ENCODE measurements around the gene GNAI2.
"Not testable (repeated sequence)": the region's sequence is repeated elsewhere in the genome, so short reads cannot be mapped to it uniquely, and the experiment has no call there.

Gene GNAI2

DNA sequence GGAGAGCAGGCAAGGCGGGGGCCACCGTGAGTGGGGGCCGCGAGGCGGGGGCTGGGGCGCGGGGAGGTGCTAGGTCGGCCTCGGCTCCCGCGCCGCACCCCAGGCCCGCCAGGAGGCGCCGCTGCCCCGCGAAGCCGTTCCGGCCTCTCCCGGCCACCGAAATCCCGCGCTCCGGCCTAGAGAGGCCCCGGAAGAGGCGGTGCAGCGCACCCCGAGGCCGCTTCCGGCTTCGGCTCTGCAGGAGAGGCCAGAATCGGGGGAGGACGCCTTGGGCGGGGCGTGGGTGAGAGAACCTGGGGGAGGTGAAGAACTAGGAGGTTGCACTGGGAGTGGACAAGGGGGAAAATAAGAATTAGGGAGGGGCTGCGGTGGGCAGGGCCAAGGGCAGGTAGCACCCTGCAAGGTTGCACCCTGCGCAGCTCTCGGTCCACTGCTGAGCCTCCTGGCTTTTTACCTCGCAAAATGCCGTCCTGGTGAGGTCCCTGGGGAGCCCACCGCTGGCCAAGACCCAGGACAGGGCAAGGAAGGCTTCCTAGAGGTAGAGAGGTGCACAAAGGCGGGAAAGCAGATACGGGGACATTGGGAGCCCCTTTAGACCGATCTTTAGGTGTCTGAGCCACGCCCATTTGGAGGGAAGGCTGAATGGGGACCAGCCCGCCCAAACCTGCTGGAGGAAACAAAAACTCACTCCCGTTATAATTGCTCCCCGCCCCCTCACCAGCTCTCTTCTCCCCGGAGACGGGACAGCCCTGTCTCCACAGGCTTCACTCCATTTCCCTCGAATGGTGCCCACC lies 8.4 kb upstream of the GNAI2 start:
- DNase-seq: peak; percentile 81

GRCh38 chr3:50228184-50228763 lies 7.7 kb upstream of the GNAI2 start:
- DNase-seq: not testable (repeated sequence)

- no peak for DNase-seq
Measured at GRCh38 chr3:50229490-50229889, 6.5 kb upstream of the GNAI2 start.

GRCh38 chr3:50230104-50230793 lies 5.8 kb upstream of the GNAI2 start:
- no peak for DNase-seq

DNA sequence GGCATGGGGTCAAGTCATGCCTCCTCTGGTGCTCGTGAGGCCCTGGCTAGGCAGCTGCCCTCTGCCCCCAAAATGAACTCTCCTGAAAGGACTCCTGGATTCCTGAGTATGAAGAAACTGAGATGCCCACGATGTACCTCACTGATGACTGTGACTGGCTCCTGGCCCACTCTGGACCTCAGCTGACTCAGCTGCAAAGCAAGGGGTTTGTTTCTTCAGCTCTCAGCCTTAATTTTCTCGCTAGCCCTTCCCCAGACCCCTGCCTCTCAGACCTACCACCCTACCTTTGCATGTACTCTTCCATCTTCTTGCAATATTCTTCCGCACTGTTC lies 5.2 kb upstream of the GNAI2 start:
- no peak for DNase-seq

GRCh38 chr3:50231581-50231980 lies 4.4 kb upstream of the GNAI2 start:
- no peak for DNase-seq

DNA sequence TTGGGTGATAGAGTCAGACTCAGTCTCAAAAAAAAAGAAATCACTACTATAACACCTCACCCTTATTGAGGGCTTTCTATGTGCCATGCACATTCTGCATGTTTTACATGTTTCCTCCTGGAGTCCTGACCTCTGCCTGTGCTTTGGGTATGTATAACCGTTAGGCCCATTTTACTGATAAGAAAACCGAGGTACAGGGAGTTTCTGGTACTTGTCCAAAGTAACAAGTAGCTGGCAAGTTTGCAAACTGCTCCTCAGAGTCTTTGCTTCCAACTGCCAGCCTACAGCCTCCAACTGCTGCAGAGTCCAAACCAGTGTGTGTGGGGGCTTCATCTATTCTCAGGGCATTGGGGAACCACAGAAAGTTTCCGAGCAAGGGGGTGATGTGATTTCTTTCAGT lies 3.7 kb upstream of the GNAI2 start:
- DNase-seq: no peak

GRCh38 chr3:50233176-50233575 lies 2.8 kb upstream of the GNAI2 start:
- no peak for DNase-seq

- no peak for DNase-seq
Measured at GRCh38 chr3:50236484-50237132, 604 bp downstream of the GNAI2 start.

- no peak for DNase-seq
Measured at GRCh38 chr3:50237133-50237651, 1.2 kb downstream of the GNAI2 start.

DNA sequence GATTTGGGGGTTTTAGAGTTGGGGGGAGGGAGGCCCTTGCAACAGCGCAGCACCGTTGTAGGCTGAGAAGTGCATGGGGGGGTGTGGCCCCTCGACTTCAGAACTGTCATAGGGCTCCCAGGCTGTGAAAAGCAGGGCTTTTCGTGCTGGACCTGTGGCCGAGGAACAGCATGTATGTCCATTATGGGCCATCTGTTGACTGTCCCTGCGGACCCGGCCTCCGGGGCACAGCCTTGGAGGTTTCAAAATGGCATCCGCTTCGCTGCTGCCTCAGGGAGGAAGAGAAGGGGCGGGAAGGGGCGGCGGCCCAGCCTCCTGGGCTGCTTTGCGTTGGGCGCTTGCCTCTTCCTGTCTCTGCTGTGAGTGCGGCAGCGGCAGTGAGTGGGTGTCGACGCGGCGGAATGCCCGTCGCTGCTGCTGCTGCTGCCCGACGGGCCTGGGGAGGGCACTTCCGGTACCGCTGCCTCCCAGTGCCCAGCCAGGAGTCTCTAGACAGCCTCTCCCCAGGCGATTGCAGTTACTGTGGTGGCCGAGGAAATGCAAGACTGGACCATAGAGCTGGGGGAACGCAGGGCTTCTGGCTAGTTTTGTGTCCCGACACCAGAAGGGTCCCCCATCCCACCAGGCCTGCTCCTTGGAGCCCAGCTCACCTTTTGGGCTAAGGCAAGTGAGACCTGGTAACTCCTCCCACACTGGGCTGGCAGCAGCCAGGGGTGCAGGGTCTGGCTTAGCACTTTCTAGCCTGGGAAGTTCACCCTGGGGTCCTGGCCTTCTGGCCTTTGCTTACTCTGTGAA lies 1.9 kb downstream of the GNAI2 start:
- DNase-seq: peak; percentile 73

- peak; percentile 26 for DNase-seq
Measured at GRCh38 chr3:50238549-50239026, 2.6 kb downstream of the GNAI2 start.

DNA sequence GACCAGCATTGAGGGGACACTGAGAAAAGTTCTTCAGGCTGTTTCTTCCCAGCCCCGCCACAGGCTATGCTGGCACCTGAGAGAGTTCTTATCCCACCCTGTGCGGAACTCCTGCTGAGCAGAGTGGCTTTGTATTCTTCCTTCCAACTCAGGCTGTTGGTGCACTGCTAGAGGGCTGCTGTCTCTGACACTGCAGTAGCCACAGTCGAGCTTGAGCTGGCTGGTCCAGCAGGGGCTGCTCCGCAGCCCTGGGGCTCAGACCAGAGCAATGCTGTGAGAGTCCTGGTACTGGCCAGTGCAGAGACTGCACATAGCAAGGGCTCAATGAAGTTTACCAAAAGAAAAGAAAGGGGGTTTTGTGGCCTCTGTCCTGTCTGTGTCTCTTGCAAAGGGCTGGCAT lies 3.6 kb downstream of the GNAI2 start:
- DNase-seq: no peak

DNA sequence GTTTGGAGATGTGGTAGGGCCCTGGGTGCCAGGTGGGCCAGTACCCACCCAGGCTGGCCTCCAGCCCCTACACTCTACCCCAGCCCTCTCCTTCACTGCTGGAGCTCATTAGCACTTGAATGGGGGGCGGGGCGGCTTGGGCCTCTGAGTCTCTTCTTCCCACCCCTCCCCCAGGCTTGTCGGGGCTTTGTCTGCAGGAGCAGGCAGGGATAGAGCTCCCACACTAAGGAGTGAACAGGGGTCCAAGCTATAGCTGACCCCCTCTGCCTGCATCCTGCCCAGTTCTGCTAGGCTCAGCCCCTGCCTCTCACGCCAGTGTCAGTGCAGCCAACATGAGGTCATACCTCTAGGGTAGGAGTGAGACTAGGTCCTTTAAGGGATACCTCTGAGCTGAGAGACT lies 5.2 kb downstream of the GNAI2 start:
- DNase-seq: no peak

- DNase-seq: no peak
Measured at GRCh38 chr3:50241713-50242380, 5.8 kb downstream of the GNAI2 start.

- DNase-seq: no peak
Measured at GRCh38 chr3:50242381-50242770, 6.4 kb downstream of the GNAI2 start.

DNA sequence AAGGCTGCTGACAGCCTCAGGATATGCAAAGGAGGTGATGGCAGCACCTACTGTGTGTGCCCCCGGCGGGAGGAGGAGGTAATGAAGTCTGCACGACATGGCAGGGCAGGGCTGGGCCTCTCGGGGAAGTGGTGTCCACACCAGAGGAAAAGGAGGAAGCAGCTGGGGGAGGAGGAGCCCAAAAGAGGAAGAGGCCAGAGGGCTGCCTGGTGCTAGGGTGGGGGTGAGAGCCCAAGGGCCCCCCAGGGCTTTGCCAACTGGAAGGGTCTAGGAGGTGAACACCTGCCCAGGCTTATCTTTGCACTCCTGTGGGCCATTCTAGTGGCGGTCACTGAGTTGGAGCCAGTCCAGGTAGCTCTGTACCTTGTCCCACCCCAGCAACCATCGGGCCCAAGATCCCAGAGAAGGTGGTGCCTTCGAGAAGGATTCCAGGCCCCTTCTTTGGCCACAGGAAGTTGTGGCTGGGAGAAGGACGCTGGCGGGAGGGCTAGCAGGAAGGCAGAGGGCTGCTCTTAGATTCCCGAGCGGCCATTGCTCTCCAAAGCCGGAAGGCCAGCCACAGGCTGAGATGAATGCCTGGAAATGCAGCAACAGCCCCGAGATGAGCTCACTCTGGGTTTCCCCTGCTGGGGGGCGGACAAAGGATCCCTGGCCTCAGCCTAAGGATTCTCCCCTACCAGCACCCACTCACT lies 7.0 kb downstream of the GNAI2 start:
- peak; percentile 92 for DNase-seq

DNA sequence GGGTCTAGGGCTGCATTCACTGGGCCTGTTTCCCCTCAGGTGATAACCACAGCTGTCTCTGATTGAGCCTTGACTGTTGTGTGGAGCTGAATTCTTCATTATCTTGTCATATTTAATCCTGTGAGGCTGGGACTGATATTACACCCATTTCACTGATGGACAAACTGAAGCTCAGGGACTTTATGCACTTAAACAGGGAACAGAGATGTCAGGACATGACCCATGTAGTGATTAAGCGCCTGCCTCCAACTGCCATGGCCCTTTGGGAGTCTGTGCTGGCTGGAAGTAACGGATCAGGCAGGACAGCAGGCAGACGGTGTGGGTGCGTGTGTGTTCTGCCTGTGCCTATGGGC lies 7.5 kb downstream of the GNAI2 start:
- DNase-seq: no peak

DNA sequence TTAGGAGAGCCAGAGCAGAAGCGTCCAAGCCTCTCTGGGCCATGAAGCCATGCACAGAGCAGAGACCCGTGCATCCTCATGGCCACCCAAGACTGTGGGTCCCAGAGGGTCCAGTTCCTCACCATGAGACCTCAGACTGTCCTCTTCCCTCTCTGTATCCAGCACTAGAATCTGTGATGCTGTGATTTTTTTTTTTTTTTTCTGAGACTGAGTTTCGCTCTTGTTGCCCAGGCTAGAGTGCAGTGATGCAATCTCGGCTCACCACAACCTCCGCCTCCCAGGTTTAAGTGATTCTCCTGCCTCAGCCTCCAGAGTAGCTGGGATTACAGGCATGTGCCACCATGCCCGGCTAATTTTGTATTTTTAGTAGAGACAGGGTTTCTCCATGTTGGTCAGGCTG lies 8.8 kb downstream of the GNAI2 start:
- DNase-seq: not testable (repeated sequence)

DNA sequence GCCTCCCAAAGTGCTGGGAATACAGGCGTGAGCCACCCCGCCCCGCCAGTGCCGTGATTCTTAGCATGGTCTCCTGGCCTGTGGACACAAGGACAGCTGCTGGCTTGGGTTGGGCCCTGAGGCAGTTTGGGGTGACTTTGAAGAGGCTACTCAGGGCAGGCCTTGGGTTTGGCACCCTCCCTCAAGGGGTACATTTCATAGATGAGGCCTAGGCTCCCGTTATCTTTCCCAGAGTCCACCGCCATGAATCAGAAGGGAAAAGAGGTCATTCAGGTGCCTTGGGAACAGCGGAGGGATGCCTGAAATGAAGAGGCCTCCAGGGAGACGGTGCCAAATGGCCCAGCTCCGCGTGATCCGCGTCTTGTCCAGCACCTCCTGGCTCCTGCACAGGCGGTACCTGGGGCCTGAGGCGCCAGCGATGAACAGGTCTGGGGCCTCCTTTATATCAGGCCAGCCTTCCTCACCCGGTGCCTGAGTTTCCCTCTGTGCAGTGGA lies 9.3 kb downstream of the GNAI2 start:
- no peak for DNase-seq

GRCh38 chr3:50245831-50246516 lies 10.0 kb downstream of the GNAI2 start:
- peak; percentile 70 for DNase-seq

All from GF-D8 (cell line).